Large intestine (tissue), 3 donors: ENCODE results near the gene FAU. TPM values are rescaled to one million over a fixed set of nuclear protein-coding genes. Genes with fewer than 3 reads are reported as not detected.
A peak's percentile ranks its signal among the peaks of the same experiment; 100 is the strongest.
"Not testable (repeated sequence)": the region's sequence is repeated elsewhere in the genome, so short reads cannot be mapped to it uniquely, and the experiment has no call there.

Experiments
- DNase-seq, 2 donors: peaks; one replicate each; pipeline versions ENCODE4 v3.0.0 to v3.0.0-alpha.2; 2013
- H3K27ac ChIP-seq: one replicate; pipeline ENCODE4 v1.5.1; 2013; ENCODE audit warnings: low read length
- H3K27me3 ChIP-seq: 2 replicates; pipeline ENCODE4 v1.6.1; 2013; ENCODE audit warnings: low read length; ENCODE audit not compliant: control insufficient read depth, insufficient read depth
- H3K36me3 ChIP-seq: 2 replicates; pipeline ENCODE4 v1.6.1; 2013; ENCODE audit warnings: low read length; ENCODE audit not compliant: control insufficient read depth, insufficient read depth
- H3K4me1 ChIP-seq: one replicate; pipeline ENCODE4 v1.6.1; 2013; ENCODE audit warnings: low read length; ENCODE audit not compliant: control insufficient read depth, insufficient read depth
- H3K4me3 ChIP-seq: one replicate; pipeline ENCODE4 v1.5.1; 2013; ENCODE audit warnings: low read length
- H3K9me3 ChIP-seq: one replicate; pipeline ENCODE4 v1.6.1; 2013; ENCODE audit warnings: mild to moderate bottlenecking, low read depth, low read length, moderate library complexity; ENCODE audit not compliant: control insufficient read depth
- WGBS: methylation state at CpG from one replicate; pipeline ENCODE4 v1.1.5; 2013; ENCODE audit warnings: low lambda C conversion rate; ENCODE audit not compliant: insufficient coverage; 5-methylcytosine and 5-hydroxymethylcytosine counted together
- polyA plus RNA-seq: library from polyadenylated mRNA; unstranded; fragments of 120-200 nt; gene quantifications from one replicate; pipeline ENCODE4 v1.2.1, GENCODE V29; 2013

Gene FAU
- polyA plus RNA-seq, 1 donor, result 1,012 TPM

DNA sequence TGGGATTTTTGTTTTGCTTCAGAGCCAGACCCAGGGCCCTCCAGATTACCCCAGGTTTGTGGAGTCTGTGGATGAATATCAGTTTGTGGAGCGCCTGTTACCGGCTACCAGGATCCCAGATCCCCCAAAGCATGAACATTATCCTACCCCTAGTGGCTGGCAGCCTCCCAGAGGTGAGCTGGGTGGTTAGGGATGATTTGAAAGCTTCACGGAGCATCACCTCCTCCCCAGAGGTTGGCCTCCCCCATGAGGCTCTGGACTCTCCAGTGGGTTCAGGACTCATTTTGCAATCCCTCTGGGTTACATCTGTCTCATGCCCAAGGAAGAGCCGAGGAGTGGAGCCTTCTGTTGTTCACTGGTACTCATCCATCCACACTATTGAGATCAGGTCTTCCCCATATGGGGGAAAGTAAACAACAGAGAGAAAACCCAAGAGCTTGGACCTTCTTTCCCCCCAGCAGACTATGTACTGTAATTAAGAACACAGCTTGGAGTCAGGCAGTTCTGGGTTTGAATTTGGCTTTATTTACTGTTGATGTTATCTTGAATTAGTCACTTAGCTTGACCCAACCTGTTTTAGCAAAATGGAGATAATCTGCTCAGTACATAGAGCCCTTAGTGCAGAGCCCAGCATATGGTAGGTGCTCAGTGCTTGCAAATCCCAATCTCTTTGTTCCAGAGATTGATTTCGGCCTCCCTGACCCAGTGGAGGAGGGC, 2.7 kb upstream of the FAU start:
- Histone ChIP-seq H3K36me3 (peaks cover 69% of the 10 kb centered on the region), H3K9me3 (no peaks in the 10 kb centered on the region), H3K4me1 (peaks cover 20% of the 10 kb centered on the region), H3K4me3 (no peak overlapping the region), H3K27ac (no peak overlapping the region), H3K27me3 (no peaks in the 10 kb centered on the region)
- WGBS, result no CpG with 5 or more reads among the region's 5 CpGs
- no peak for DNase-seq

- H3K4me3 ChIP-seq, result peak overlapping the region; percentile 88
- H3K36me3 ChIP-seq, result peaks cover 54% of the 10 kb centered on the region
- H3K9me3 ChIP-seq, result no peaks in the 10 kb centered on the region
- peak overlapping the region; percentile 92 for H3K27ac ChIP-seq
- peak; percentile 83 to 87 for DNase-seq
- WGBS, result no CpG with 5 or more reads among the region's 22 CpGs
- no peaks in the 10 kb centered on the region for H3K27me3 ChIP-seq
- H3K4me1 ChIP-seq, result peaks cover 30% of the 10 kb centered on the region
These were observed 478 bp downstream of the FAU start for GRCh38 chr11:65121447-65121864.

- H3K4me1 ChIP-seq, result peaks cover 37% of the 10 kb centered on the region
- no CpG with 5 or more reads among the region's 3 CpGs for WGBS
- peak overlapping the region; percentile 88 for H3K4me3 ChIP-seq
- no peaks in the 10 kb centered on the region for H3K27me3 ChIP-seq
- DNase-seq, result no peak
- H3K36me3 ChIP-seq, result peaks cover 52% of the 10 kb centered on the region
- no peaks in the 10 kb centered on the region for H3K9me3 ChIP-seq
- H3K27ac ChIP-seq, result peak overlapping the region; percentile 92
These were observed 1.1 kb downstream of the FAU start for GRCh38 chr11:65120831-65121230.

DNA sequence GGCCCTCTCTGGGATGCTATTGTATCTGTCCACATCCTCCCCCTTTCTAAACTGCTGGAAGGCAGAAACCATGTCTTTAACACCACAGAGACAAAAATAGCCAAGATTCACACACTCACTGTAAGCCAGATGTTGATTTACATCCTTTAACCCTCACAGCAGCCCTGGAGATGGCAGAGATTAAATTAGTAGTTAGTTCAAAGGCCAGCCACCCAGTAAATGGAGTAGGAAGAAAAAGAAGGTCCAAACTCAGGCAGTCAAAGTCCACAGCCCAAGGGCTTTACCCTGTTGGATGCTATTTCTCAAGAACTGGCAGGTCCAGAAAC, 2.3 kb downstream of the FAU start:
- no peak overlapping the region for H3K27ac ChIP-seq

DNA sequence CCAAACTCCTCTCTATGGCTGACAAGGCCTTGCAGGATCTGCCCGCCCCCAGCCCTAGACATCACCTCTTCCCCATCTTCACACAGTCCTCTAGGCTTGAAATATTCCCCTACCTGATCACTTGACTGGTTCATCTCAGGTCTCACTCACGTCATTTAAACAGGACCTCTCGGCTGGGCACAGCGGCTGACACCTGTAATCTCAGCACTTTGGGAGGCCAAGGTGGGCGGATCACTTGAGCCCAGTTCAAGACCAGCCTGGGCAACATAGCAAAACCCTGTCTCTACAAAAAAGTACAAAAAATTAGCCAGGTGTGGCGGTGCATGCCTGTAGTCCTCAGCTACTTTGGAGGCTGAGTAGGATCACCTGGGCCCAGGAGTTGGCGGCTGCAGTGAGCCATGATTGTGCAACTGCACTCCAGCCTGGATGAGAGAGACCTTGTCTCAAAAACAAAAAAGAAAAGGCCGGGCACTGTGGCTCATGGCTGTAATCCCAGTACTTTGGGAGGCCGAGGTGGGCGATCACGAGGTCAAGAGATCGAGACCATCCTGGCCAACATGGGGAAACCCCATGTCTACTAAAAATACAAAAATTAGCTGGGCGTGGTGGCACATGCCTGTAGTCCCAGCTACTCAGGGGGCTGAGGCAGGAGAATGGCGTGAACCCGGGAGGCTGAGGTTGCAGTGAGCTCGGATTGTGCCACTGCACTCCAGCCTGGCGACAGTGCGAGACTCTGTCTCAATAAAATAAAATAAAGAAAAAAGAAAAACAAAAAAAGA, 2.9 kb downstream of the FAU start:
- Histone ChIP-seq H3K4me1 (peaks cover 37% of the 10 kb centered on the region), H3K36me3 (peaks cover 41% of the 10 kb centered on the region)
- H3K27ac ChIP-seq, H3K27me3 ChIP-seq, DNase-seq, H3K9me3 ChIP-seq, H3K4me3 ChIP-seq: not testable (repeated sequence)
- 100% methylated on average over 3 of the region's 18 CpGs for WGBS

More for the DNA sequence above, 2.3 kb downstream of the FAU start:
- Histone ChIP-seq H3K4me3 (no peak overlapping the region), H3K27me3 (no peaks in the 10 kb centered on the region), H3K36me3 (peaks cover 46% of the 10 kb centered on the region), H3K4me1 (peaks cover 37% of the 10 kb centered on the region), H3K9me3 (no peaks in the 10 kb centered on the region)
- DNase-seq, result peak in 1 of 2 donors; percentile 28

DNA sequence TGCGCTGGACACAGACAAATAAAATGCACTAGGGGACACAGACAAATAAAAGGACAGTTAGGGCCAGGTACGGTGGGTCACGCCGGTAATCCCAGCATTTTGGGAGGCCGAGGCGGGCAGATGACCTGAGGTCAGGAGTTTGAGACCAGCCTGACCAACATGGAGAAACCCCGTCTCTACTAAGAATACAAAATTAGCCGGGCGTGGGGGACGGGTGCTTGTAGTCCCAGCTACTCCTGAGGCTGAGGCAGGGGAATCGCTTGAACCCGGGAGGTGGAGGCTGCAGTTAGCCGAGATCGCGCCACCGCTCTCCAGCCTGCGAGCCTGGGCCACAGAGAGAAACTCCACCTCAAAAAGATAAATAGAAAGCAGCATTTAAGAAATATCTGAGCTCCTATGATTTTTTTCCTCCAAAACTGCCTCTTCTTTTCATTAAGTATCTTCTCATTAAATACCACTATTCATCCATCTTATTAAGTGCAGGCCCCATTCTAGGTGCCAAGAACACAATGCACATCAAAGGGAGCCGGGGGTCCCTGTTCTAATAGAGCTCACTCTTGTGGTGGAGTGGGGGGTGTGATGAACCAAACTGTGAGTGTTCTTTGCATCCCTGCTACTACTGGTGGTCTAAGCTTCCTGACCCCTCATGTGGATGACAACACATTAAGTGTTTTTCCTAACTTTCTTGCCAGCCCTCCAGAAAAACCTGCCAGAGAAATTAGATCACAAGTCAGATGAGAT, 3.7 kb downstream of the FAU start:
- DNase-seq, result no peak
- H3K4me1 ChIP-seq, result peaks cover 43% of the 10 kb centered on the region
- H3K27me3 ChIP-seq, result no peaks in the 10 kb centered on the region
- no peak overlapping the region for H3K4me3 ChIP-seq
- peaks cover 41% of the 10 kb centered on the region for H3K36me3 ChIP-seq
- no CpG with 5 or more reads among the region's 18 CpGs for WGBS
- peak overlapping the region; percentile 53 for H3K27ac ChIP-seq
- no peaks in the 10 kb centered on the region for H3K9me3 ChIP-seq

DNA sequence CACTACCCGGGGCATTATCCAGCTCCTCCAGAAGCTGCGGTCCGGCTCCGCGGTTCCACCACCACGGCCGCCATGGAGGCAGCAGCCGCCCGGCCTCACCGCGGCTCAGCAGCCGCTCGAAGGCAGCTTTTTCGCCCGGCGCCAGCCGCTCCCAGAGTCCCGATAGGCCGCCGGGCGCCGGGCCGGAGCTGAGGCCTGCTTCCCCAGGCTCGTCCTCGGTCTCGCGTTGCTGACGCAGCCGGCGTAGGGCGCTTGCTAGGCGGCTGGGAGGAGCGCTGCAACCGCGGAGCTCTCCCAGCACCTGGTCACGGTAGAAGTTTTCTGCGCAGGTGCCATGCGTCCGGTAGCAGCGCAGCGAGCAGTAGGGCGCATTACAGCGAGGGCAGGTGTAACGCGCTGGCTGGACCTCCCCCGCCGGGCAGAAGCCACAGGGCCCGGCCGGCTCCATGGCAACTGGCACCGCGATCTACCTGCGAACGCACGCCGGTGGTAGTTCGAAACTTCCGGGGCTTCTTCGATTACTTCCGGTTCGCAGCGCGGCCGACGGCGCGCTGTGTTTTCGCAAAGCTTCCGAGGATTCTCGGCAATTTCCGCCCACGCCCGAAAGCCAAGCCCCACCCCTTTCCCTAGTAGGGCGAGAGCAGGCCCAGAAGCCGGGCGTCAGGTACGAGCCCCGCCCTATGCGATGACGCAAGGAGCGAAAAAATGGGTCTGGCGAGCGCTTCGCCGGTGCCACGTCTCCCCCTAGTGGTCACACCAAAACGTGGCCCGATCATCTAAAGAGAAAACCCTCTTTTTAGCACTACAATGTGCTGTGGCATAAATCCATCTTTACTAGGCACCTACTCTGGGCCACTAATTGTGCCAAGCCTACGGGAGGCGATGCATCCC, 4.5 kb downstream of the FAU start, which contains the start of gene ZNHIT2:
Gene ZNHIT2, minus strand, starts transcription at position 496 of the 891 bp plus-strand sequence. Its CDS starts 48 bp downstream, at position 448.
- peak; percentile 99 for DNase-seq
- WGBS, result no CpG with 5 or more reads among the region's 89 CpGs
- H3K36me3 ChIP-seq, result peaks cover 41% of the 10 kb centered on the region
- peaks cover 2% of the 10 kb centered on the region for H3K27me3 ChIP-seq
- H3K4me3 ChIP-seq, result peak within 1 kb of the TSS; percentile 94
- no peaks in the 10 kb centered on the region for H3K9me3 ChIP-seq
- peaks cover 44% of the 10 kb centered on the region for H3K4me1 ChIP-seq
- peak within 1 kb of the TSS; percentile 78 for H3K27ac ChIP-seq

GRCh38 chr11:65116370-65117205, 5.3 kb downstream of the FAU start:
- Histone ChIP-seq H3K36me3 (peaks cover 41% of the 10 kb centered on the region), H3K27me3 (peaks cover 2% of the 10 kb centered on the region), H3K4me3 (peak overlapping the region; percentile 94), H3K4me1 (peaks cover 44% of the 10 kb centered on the region), H3K27ac (peak overlapping the region; percentile 78), H3K9me3 (no peaks in the 10 kb centered on the region)
- DNase-seq, result peak in 1 of 2 donors; percentile 57
- no CpG with 5 or more reads among the region's 68 CpGs for whole genome bisulfite sequencing

DNA sequence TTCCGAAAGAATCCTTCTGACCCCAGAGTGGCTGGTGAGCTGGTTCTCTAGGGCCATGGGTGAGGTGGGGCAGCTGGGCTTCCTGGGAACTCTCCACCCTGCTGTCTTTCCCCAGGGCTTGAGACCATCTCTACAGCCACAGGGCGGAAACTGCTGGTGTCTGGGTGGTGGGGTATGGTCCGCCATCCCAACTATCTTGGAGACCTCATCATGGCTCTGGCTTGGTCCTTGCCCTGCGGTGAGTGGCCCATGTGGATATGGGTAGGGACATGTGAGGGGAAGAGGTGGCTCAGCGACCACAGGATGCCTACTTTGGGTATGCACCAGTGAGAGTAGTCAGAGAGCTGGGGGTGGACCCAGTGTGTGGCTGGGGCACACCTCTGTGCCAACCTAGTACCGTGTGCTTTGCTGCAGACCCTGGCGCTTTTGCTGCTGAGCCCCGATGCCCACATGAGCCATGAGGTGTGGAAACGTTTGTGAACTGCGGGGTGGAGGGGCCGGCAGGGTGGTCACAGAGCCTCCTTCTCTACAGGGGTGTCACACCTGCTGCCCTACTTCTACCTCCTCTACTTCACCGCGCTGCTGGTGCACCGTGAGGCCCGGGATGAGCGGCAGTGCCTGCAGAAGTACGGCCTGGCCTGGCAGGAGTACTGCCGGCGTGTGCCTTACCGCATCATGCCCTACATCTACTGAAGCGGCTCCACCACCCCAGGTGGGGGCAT, 6.4 kb downstream of the FAU start:
- WGBS, result no CpG with 5 or more reads among the region's 21 CpGs
- H3K4me1 ChIP-seq, result peaks cover 45% of the 10 kb centered on the region
- H3K36me3 ChIP-seq, result peaks cover 38% of the 10 kb centered on the region
- H3K27ac ChIP-seq, result no peak overlapping the region
- no peak for DNase-seq
- peaks cover 2% of the 10 kb centered on the region for H3K27me3 ChIP-seq
- no peaks in the 10 kb centered on the region for H3K9me3 ChIP-seq
- no peak overlapping the region for H3K4me3 ChIP-seq
